Measurements from ENCODE around the gene DNAJA3. TPM values are rescaled to one million over a fixed set of nuclear protein-coding genes. Genes with fewer than 3 reads are reported as not detected.

DNAJA3 gene
- total RNA-seq, 2 experiments from 2014 or later = 17.2 to 18.8 TPM

GRCh38 chr16:4395055-4395726, 30.5 kb upstream of the DNAJA3 start:
- H3K36me3 Mint-ChIP-seq (ENCODE audit: low read depth) = peaks cover 92% of the 10 kb centered on the region
- no peak overlapping the region for H3K27ac ChIP-seq (ENCODE audit: low read depth in 1 of 2, low read length in 2 of 2)
- H3K4me1 Mint-ChIP-seq (ENCODE audit: low read depth) = peaks cover 10% of the 10 kb centered on the region
- intact Hi-C loops (cut with DNase I, micrococcal nuclease) = no loop called here
- H3K27me3 ChIP-seq (ENCODE audit: control insufficient read depth in 1 of 2, insufficient read depth in 2 of 2, low read length in 2 of 2) = no peaks in the 10 kb centered on the region
- peaks cover 85% of the 10 kb centered on the region for H3K36me3 ChIP-seq (ENCODE audit: insufficient read depth, low read length)
- no peak overlapping the region for H3K4me3 ChIP-seq (ENCODE audit: low read length)
- no peak for TF ChIP-seq CTCF (IDR thresholded peaks at IDR 0.05)
- H3K27me3 Mint-ChIP-seq = no peaks in the 10 kb centered on the region
- DNase-seq = no peak
- CTCF ChIA-PET = no interaction called here
- peaks cover 15% of the 10 kb centered on the region for H3K4me1 ChIP-seq (ENCODE audit: insufficient read depth, low read length)
- peak overlapping the region; percentile 57 for H3K27ac Mint-ChIP-seq
- peak overlapping the region; percentile 8 for H3K4me3 Mint-ChIP-seq
- no peaks in the 10 kb centered on the region for H3K9me3 Mint-ChIP-seq
- no peaks in the 10 kb centered on the region for H3K9me3 ChIP-seq (ENCODE audit: control insufficient read depth in 1 of 2, insufficient read depth in 1 of 2, low read length in 2 of 2)
- ATAC-seq (ENCODE audit: poor library complexity) = no peak
- POLR2A ChIA-PET = no interaction called here

DNA sequence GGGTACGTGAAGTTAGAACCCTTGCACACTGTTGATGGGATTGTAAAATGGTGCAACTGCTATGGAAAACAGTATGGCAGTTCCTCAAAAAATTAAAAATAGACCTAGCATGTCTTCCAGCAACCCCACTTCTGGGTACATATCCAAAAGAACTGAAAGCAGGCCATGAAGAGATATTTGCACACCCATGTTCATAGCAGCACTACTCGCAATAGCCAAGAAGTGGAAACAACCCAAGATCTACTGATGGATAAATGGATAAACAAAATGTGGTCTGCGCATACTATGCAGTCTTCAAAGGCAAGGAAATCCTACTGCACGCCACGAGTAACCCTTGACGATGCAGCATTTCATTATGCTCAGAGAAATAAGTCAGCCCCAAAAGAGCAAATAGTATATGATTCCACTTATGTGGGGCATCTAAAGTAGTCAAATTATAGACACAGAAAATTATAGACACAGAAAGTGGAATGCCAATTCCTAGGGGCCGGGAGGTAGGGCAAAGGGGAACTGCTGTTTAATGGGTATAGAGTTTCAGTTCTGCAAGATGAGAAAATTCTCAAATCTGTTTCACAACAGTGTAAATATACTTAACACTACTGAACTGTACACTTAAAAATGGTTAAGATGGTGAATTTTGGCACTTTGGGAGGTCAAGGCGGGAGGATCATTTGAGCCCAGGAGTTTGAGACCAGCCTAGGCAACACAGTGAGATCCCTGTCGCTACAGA, 26.5 kb upstream of the DNAJA3 start:
- H3K27ac Mint-ChIP-seq = peak overlapping the region; percentile 21
- CTCF ChIA-PET = no interaction called here

GRCh38 chr16:4401094-4401501, 24.6 kb upstream of the DNAJA3 start:
- H3K4me1 Mint-ChIP-seq (ENCODE audit: low read depth) = peaks cover 22% of the 10 kb centered on the region
- no peak overlapping the region for H3K27ac ChIP-seq (ENCODE audit: low read depth in 1 of 2, low read length in 2 of 2)
- ATAC-seq (ENCODE audit: poor library complexity) (no peak), DNase-seq (no peak)
- TF ChIP-seq CTCF (IDR thresholded peaks at IDR 0.05) = no peak
- H3K9me3 Mint-ChIP-seq = no peaks in the 10 kb centered on the region
- no peak overlapping the region for H3K4me3 ChIP-seq (ENCODE audit: low read length)
- peaks cover 91% of the 10 kb centered on the region for H3K36me3 Mint-ChIP-seq (ENCODE audit: low read depth)
- H3K27ac Mint-ChIP-seq = peak overlapping the region; percentile 84
- peaks cover 83% of the 10 kb centered on the region for H3K36me3 ChIP-seq (ENCODE audit: insufficient read depth, low read length)
- intact Hi-C loops (cut with DNase I, micrococcal nuclease) = no loop called here
- CTCF ChIA-PET = no interaction called here
- H3K4me1 ChIP-seq (ENCODE audit: insufficient read depth, low read length) = peaks cover 18% of the 10 kb centered on the region
- no peak overlapping the region for H3K4me3 Mint-ChIP-seq
- no peaks in the 10 kb centered on the region for H3K9me3 ChIP-seq (ENCODE audit: control insufficient read depth in 1 of 2, insufficient read depth in 1 of 2, low read length in 2 of 2)
- H3K27me3 ChIP-seq (ENCODE audit: control insufficient read depth in 1 of 2, insufficient read depth in 2 of 2, low read length in 2 of 2) = no peaks in the 10 kb centered on the region
- POLR2A ChIA-PET = interaction anchor here (1.7 kb wide), 1 partner anchor 16 kb away, joined by 3 read pairs; no protein-coding TSS in a partner anchor
- no peaks in the 10 kb centered on the region for H3K27me3 Mint-ChIP-seq

More for the DNA sequence above, 26.5 kb upstream of the DNAJA3 start:
- intact Hi-C loops (cut with DNase I, micrococcal nuclease) = no loop called here
- H3K4me3 ChIP-seq (ENCODE audit: low read length) = no peak overlapping the region
- no peak overlapping the region for H3K27ac ChIP-seq (ENCODE audit: low read depth in 1 of 2, low read length in 2 of 2)
- peaks cover 81% of the 10 kb centered on the region for H3K36me3 ChIP-seq (ENCODE audit: insufficient read depth, low read length)
- H3K4me3 Mint-ChIP-seq = no peak overlapping the region
- peaks cover 15% of the 10 kb centered on the region for H3K4me1 ChIP-seq (ENCODE audit: insufficient read depth, low read length)
- H3K27me3 Mint-ChIP-seq = no peaks in the 10 kb centered on the region
- no peaks in the 10 kb centered on the region for H3K27me3 ChIP-seq (ENCODE audit: control insufficient read depth in 1 of 2, insufficient read depth in 2 of 2, low read length in 2 of 2)
- ATAC-seq (ENCODE audit: poor library complexity) (no peak), DNase-seq (no peak)
- TF ChIP-seq CTCF (IDR thresholded peaks at IDR 0.05) = no peak
- no peaks in the 10 kb centered on the region for H3K9me3 ChIP-seq (ENCODE audit: control insufficient read depth in 1 of 2, insufficient read depth in 1 of 2, low read length in 2 of 2)
- H3K36me3 Mint-ChIP-seq (ENCODE audit: low read depth) = peaks cover 90% of the 10 kb centered on the region
- no peaks in the 10 kb centered on the region for H3K9me3 Mint-ChIP-seq
- POLR2A ChIA-PET = no interaction called here
- peaks cover 20% of the 10 kb centered on the region for H3K4me1 Mint-ChIP-seq (ENCODE audit: low read depth)

All from CD4-positive, alpha-beta T cell (primary cell).